ENCODE results near the gene ATN1.

The ATN1 gene

GRCh38 chr12:6975297-6976032 is 47.7 kb downstream of the ATN1 start:
- DNase-seq (ENCODE audit: low read depth in 1 of 2, low spot score in 1 of 2), result no peak

GRCh38 chr12:6977653-6978052 is 49.9 kb downstream of the ATN1 start:
- DNase-seq (ENCODE audit: low read depth in 1 of 2, low spot score in 1 of 2), result no peak

DNA sequence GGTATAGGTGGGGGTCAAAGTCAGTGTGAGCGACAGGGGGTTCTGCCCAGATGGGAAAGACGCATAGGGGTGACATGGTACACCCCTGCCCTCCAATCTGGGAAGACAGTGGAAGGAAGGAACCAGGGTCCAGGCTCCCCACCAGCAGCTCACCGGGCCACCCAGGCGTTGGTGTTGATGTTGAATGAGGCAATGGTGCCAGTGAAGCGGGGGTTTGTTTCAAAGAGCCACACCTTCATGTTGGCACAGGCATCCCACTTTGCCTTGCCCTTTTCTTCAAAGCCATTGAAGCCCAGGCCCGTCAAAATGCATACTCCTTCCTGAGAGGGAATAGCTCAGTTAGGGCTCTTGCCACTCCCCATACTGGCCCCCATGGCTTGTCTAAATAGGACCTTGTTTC is 50.4 kb downstream of the ATN1 start:
- no peak for DNase-seq (ENCODE audit: low read depth in 1 of 2, low spot score in 1 of 2)

DNA sequence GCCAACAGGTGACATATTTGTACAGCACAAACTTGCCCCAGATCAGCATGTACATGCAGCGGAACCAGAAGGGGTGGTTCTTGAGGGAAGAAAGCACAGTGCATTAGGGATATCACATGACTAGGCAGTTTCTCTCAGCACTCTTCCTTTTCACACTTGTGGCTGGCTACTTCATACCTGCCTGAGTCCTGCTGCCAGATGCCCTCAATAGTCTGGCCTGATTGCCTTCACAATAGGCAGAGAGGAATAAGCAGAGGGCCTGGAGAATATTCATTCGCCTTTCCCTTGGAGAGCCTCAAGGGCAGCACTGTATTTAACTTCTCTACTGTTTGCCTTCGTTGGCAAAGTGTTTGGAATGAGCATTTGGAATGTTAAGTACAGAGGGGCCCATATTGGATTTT is 50.9 kb downstream of the ATN1 start:
- no peak for DNase-seq (ENCODE audit: low read depth in 1 of 2, low spot score in 1 of 2)

DNA sequence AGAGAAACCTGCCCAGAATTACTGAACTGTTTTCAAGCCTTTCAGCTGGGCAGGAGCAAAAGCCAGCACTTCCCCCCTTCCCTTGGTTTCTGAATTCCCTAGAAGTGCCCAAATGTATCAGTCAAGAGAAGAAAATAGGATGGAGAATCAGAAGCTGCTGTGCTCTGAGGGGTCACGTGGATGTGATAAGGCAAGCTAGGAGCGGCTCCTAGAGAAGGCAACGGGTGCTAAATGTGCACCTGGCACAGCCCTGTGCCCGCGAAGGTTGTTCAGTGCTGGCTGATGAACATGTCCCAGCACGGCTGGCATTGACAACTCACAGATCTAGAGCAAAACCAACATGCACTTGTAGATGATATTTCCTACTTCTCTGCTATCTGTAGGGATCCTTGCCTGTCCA is 51.3 kb downstream of the ATN1 start:
- DNase-seq (ENCODE audit: low read depth in 1 of 2, low spot score in 1 of 2), result no peak

GRCh38 chr12:6979453-6979852 is 51.7 kb downstream of the ATN1 start:
- no peak for DNase-seq (ENCODE audit: low read depth in 1 of 2, low spot score in 1 of 2)

- DNase-seq (ENCODE audit: low read depth in 1 of 2, low spot score in 1 of 2), result no peak
These were observed 52.3 kb downstream of the ATN1 start for GRCh38 chr12:6980075-6980474.

DNA sequence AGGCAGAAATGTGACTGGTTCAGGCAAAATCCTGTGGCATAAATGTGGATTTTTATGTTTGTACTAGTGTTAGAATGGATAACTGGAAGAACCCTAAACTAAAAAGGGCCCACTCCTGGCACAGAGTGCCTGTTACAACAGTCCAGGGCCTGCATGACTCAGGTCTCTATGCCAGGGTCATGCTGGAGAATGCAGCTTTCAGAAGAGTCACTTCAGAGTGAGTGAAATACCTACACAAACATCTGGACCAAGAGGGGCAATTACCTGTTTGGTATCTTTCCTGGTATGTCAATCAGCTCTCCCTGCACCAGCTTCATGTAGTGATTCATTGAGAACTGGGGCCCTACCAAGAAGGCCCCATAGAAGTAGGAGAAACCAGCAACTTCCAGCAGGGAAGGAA is 53.0 kb downstream of the ATN1 start:
- no peak for DNase-seq (ENCODE audit: low read depth in 1 of 2, low spot score in 1 of 2)

DNA sequence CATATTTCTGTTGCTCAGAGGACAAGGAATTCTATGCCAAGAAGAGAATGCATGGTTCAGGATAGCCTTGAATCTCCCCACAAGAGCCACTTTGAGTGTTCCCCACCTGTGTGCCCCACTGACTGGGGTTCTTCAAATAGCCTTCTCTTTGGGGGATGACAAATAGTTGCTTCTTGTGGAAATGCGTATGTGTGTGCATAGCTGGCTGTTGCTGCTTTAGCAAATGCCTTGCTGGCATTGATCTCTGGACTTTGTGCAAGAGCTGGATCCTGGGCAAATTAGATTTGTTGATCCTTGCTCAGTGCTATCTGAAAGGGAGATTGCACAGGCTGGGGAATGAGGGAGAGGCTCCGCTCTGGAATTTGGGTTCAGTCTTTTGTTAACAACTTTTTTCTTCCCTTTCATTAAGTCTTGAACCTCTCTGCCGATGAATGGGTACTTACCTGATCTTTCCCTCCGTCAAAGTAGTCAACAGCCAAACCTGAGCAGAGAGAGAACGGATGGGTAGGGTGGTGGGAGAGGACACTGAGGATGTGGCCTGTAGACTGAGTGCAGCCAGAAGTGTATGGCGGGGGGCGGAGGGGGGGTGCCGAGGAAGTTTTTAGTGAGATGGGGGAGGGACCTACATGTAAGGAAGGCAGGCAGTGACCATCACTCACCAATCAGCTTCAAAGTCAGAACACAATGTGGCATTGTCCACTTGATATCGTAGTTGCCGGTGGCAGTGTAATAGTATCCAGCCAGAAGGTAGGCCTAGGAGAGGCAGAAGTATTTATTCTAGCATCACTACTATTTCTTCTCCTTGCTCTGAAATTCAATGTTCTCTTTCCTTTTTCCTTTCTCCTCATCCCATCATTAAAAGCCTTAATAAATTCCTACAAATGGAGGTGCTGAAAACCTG is 53.6 kb downstream of the ATN1 start:
- no peak for DNase-seq (ENCODE audit: low read depth in 1 of 2, low spot score in 1 of 2)

DNA sequence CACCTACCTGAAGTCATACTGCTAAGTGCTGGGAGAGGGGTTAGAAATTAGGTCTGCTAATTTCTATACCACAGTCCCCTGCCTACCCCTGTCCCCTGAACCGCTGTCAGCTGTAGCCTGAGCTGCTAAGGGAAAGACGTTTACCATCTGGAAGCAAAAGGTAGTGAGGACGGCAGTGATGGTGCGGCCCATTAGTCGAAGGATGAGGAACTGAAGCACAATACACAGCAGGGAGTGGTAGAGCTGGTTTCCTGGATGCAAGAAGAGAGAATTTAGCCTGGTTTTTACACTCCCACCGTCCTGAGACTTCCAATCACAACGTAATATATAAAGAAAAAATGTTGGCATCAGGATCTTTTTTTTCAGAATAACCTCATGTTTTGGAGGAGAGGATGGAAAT is 54.8 kb downstream of the ATN1 start:
- no peak for DNase-seq (ENCODE audit: low read depth in 1 of 2, low spot score in 1 of 2)

- no peak for DNase-seq (ENCODE audit: low read depth in 1 of 2, low spot score in 1 of 2)
These were observed 60.3 kb downstream of the ATN1 start for GRCh38 chr12:6987956-6988553.

All from activated T-helper 1 cell treated with anti-CD3 and anti-CD28 coated beads, Interleukin-2, amount 50 U/mL, for 16 hours (primary cell).